Right lobe of liver (tissue), 4 donors: ENCODE data around the gene GOLGA6C.

Experiments used
- CTCF ChIP-seq, 4 donors: fragments of 200-600 bp in 3 of 4; fragments of 450-650 bp in 1 of 4; IDR thresholded peaks; one replicate each; pipeline versions ENCODE4 v1.5.1 to v1.8.0; 2016 to 2022; ENCODE audit warnings: antibody characterized with exemption in 4 of 4, mild to moderate bottlenecking in 2 of 4
- POLR2A ChIP-seq: fragments of 450-650 bp; IDR thresholded peaks from one replicate; pipeline ENCODE4 v1.6.1; 2017; ENCODE audit warnings: antibody characterized with exemption, mild to moderate bottlenecking
- donor health status: DM: no; HTN: no; CAD: no.
- donor health status: DM: no; HTN: no; CAD: no.
- donor health status: DM: no; HTN: yes; CAD: no.

DNA sequence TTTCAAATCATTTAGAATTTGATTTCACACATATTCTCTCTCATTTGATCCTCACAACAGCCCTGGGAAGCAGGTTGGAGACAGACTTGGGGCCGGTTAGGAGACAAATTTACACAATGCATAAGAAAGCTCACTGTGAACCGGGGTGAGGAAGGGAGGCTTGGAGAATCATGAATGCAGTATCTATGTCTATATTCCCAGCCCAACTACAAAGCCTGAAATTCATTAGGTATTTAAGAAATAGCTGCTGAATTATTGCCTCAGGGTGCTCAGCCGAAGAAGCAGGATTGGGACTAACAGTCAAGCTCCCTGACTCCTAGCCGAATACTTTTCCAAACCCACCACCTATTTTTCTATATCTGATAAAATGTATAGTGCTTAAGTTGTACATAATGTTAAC is 8.4 kb upstream of the GOLGA6C start:
- no peak for TF ChIP-seq CTCF (IDR thresholded peaks at IDR 0.05)
- TF ChIP-seq POLR2A, result no peak
